T-helper 2 cell treated with Interferon-gamma antibody and Interleukin-4, amounts not matched to agents 5 μg/mL and 100 μg/mL, for 36 hours (primary cell): ENCODE data around the gene CARD6.
"Not testable (repeated sequence)": the region's sequence is repeated elsewhere in the genome, so short reads cannot be mapped to it uniquely, and the experiment has no call there.

ENCODE experiments used
- DNase-seq: peaks from one replicate; pipeline ENCODE4 v3.0.0; 2021; ENCODE audit warnings: low spot score
- H3K27ac Mint-ChIP-seq: one replicate; pipeline ENCODE4 v1.8.0; 2021; ENCODE audit warnings: mild to moderate bottlenecking, mixed read lengths
- H3K27me3 Mint-ChIP-seq: one replicate; pipeline ENCODE4 v1.8.0; 2021; ENCODE audit warnings: low read depth, mixed read lengths
- H3K36me3 Mint-ChIP-seq: one replicate; pipeline ENCODE4 v1.8.0; 2021; ENCODE audit warnings: low read depth, mixed read lengths
- H3K4me1 Mint-ChIP-seq: one replicate; pipeline ENCODE4 v1.8.0; 2021; ENCODE audit warnings: low read depth, mixed read lengths
- H3K4me3 Mint-ChIP-seq: one replicate; pipeline ENCODE4 v1.8.0; 2022; ENCODE audit warnings: mild to moderate bottlenecking, moderate library complexity, mixed read lengths
- H3K9me3 Mint-ChIP-seq: one replicate; pipeline ENCODE4 v1.8.0; 2021; ENCODE audit warnings: mixed read lengths

CARD6 gene, protein sequence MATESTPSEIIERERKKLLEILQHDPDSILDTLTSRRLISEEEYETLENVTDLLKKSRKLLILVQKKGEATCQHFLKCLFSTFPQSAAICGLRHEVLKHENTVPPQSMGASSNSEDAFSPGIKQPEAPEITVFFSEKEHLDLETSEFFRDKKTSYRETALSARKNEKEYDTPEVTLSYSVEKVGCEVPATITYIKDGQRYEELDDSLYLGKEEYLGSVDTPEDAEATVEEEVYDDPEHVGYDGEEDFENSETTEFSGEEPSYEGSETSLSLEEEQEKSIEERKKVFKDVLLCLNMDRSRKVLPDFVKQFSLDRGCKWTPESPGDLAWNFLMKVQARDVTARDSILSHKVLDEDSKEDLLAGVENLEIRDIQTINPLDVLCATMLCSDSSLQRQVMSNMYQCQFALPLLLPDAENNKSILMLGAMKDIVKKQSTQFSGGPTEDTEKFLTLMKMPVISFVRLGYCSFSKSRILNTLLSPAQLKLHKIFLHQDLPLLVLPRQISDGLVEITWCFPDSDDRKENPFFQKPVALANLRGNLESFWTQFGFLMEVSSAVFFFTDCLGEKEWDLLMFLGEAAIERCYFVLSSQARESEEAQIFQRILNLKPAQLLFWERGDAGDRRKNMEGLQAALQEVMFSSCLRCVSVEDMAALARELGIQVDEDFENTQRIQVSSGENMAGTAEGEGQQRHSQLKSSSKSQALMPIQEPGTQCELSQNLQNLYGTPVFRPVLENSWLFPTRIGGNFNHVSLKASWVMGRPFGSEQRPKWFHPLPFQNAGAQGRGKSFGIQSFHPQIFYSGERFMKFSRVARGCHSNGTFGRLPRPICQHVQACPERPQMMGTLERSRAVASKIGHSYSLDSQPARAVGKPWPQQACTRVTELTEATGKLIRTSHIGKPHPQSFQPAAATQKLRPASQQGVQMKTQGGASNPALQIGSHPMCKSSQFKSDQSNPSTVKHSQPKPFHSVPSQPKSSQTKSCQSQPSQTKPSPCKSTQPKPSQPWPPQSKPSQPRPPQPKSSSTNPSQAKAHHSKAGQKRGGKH

GRCh38 chr5:40841068-40841805 lies at the start of gene CARD6:
CARD6 (plus strand) TSS chr5:40841367; CDS start chr5:40841383, 16 bp downstream.
- Mint-ChIP-seq H3K4me1 (peaks cover 13% of the 10 kb centered on the region), H3K27ac (peak within 1 kb of the TSS; percentile 88), H3K4me3 (peak within 1 kb of the TSS; percentile 83), H3K36me3 (peaks cover 11% of the 10 kb centered on the region), H3K27me3 (peaks cover 13% of the 10 kb centered on the region), H3K9me3 (peaks cover 7% of the 10 kb centered on the region)
- DNase-seq: no peak

DNA sequence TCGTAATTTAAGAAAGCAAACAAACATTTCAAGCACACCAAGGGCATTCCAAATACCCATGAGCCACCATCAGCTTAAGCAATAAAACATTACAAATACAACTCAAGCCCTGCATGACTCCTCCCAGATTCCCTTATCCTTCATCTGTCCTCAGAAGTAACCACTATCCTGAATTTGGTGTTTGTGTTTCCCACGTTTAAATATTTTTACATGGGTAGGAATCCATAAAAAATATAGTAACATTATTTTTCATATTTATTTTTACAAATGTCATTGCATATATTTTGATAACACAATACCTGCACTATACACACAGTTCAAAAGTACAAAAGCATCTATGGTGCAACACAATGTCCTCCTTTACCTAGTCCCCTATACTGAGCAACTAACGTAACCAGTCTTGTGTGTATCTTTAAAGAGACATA lies 49.4 kb upstream of the CARD6 start:
- Mint-ChIP-seq H3K27ac (no peak overlapping the region), H3K27me3 (no peaks in the 10 kb centered on the region), H3K9me3 (peaks cover 11% of the 10 kb centered on the region), H3K36me3 (peaks cover 42% of the 10 kb centered on the region), H3K4me1 (peaks cover 29% of the 10 kb centered on the region), H3K4me3 (no peak overlapping the region)
- no peak for DNase-seq

- H3K4me1 Mint-ChIP-seq: peaks cover 34% of the 10 kb centered on the region
- not testable (repeated sequence) for H3K9me3 Mint-ChIP-seq, DNase-seq, H3K27me3 Mint-ChIP-seq, H3K27ac Mint-ChIP-seq, H3K4me3 Mint-ChIP-seq
- peaks cover 44% of the 10 kb centered on the region for H3K36me3 Mint-ChIP-seq
Observed at GRCh38 chr5:40792691-40793090, 48.5 kb upstream of the CARD6 start.

DNA sequence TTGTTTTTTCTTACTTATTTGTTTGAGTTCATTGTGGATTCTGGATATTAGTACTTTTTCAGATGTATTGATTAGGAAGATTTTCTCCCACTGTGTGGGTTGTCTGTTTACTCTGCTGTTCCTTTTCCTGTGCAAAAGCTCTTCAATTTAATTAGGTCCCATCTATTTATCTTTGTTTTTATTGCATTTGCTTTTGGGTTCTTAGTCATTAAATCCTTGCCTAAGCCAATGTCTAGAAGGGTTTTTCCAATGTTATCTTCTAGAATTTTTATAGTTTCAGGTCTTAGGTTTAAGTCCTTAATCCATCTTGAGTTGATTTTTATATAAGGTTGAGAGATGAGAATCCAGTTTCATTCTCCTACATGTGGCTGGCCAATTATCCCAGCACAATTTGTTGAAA lies 46.8 kb upstream of the CARD6 start:
- not testable (repeated sequence) for H3K27ac Mint-ChIP-seq, H3K9me3 Mint-ChIP-seq, DNase-seq, H3K4me3 Mint-ChIP-seq, H3K27me3 Mint-ChIP-seq
- H3K36me3 Mint-ChIP-seq: peaks cover 30% of the 10 kb centered on the region
- H3K4me1 Mint-ChIP-seq: peaks cover 38% of the 10 kb centered on the region

DNA sequence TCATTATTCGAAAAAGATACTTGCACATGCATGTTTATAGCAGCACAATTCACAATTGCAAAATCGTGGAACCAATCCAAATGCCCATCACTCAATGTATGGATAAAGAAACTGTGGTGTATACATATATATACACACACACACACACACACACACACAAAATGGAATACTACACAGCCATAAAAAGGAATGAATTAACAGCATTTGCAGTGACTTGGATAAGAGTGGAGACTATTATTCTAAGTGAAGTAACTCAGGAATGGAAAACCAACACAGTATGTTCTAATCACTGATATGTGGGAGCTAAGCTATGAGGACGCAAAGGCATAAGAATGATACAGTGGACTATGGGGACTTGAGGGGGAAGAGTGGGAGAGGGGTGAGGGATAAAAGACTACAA lies 46.3 kb upstream of the CARD6 start:
- not testable (repeated sequence) for DNase-seq, H3K27me3 Mint-ChIP-seq, H3K4me3 Mint-ChIP-seq, H3K9me3 Mint-ChIP-seq, H3K27ac Mint-ChIP-seq
- Mint-ChIP-seq H3K4me1 (peaks cover 38% of the 10 kb centered on the region), H3K36me3 (peaks cover 29% of the 10 kb centered on the region)

GRCh38 chr5:40796487-40796889 lies 44.7 kb upstream of the CARD6 start:
- Mint-ChIP-seq H3K27me3 (peaks cover 9% of the 10 kb centered on the region), H3K4me1 (peaks cover 36% of the 10 kb centered on the region), H3K27ac (no peak overlapping the region), H3K36me3 (peaks cover 29% of the 10 kb centered on the region), H3K9me3 (no peaks in the 10 kb centered on the region), H3K4me3 (peak overlapping the region; percentile 89)
- DNase-seq: no peak

- DNase-seq: peak; percentile 75
- H3K4me1 Mint-ChIP-seq: peaks cover 32% of the 10 kb centered on the region
- peaks cover 11% of the 10 kb centered on the region for H3K27me3 Mint-ChIP-seq
- peak overlapping the region; percentile 89 for H3K4me3 Mint-ChIP-seq
- peaks cover 29% of the 10 kb centered on the region for H3K36me3 Mint-ChIP-seq
- peak overlapping the region; percentile 89 for H3K27ac Mint-ChIP-seq
- H3K9me3 Mint-ChIP-seq: no peaks in the 10 kb centered on the region
Observed at GRCh38 chr5:40797273-40798011, 43.7 kb upstream of the CARD6 start.

DNA sequence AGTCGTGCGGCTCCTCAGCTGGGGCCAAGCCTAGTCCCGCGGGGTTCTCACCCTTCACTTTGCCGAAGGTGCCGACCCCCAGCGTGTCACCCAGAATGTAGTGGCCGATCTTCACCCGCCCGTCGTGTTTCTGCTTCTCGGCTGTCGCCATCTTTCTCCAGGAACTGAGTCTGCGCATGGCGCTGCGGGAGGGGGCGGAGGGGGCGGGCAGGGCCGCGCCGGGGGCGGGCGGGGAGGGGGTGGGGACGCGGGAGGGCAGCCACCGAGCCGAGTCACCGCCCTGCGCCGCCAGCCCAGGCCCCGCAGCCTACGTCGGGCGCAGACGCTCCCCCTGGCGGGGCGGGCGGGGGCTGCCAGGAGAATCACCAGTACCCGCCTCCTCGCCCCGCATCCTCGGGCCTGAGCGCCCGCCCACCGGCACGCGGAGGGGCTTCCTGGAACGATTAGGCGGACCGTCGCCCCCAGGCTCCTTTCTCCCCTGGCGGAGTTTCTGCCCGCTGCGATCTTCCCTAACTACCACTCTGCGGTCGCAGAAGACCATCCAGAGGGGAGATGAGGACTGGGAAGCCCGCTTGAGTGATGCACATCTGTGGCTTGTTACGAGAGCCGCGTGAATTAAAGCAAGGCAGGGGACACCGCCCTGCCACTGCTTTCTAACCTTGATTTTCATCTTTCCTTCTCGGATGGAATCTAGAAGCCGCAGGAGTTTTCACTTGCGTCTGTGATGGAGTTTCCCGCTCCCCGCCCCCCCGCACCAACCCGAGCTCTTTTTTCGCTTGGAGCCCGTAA lies 43.0 kb upstream of the CARD6 start, which contains the start of gene PRKAA1:
PRKAA1 (minus strand) TSS at position 363 of the 789 bp plus-strand sequence; CDS start at position 178, 185 bp downstream.
- H3K27ac Mint-ChIP-seq: peak within 1 kb of the TSS; percentile 89
- peaks cover 32% of the 10 kb centered on the region for H3K4me1 Mint-ChIP-seq
- peaks cover 11% of the 10 kb centered on the region for H3K27me3 Mint-ChIP-seq
- H3K36me3 Mint-ChIP-seq: peaks cover 28% of the 10 kb centered on the region
- peak; percentile 90 for DNase-seq
- H3K4me3 Mint-ChIP-seq: peak within 1 kb of the TSS; percentile 90
- H3K9me3 Mint-ChIP-seq: no peaks in the 10 kb centered on the region

DNA sequence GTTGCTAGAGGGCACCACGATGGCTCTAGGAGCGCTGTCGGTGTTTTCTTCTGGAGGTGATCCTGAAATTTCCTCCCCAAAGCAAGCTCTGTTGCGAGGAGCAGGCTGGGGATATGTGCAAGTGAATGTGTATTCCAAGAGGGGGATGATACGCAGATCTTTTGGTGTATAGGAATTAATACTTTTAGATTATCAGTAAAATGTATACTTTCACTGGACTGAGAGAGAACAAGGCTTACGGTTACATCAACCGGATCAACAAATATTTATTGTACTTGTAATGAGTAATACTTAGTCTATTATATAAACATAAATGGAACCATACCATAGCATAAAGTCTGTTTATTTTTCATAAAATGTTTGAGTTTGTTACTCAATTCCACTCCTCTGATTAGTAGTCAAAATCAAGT lies 42.4 kb upstream of the CARD6 start:
- Mint-ChIP-seq H3K27ac (peak overlapping the region; percentile 87), H3K27me3 (peaks cover 11% of the 10 kb centered on the region), H3K4me3 (peak overlapping the region; percentile 90), H3K4me1 (peaks cover 26% of the 10 kb centered on the region), H3K36me3 (peaks cover 27% of the 10 kb centered on the region), H3K9me3 (no peaks in the 10 kb centered on the region)
- no peak for DNase-seq

GRCh38 chr5:40799258-40799657 lies 41.9 kb upstream of the CARD6 start:
- Mint-ChIP-seq H3K9me3 (no peaks in the 10 kb centered on the region), H3K27ac (no peak overlapping the region), H3K4me3 (peak overlapping the region; percentile 20), H3K36me3 (peaks cover 23% of the 10 kb centered on the region), H3K4me1 (peaks cover 23% of the 10 kb centered on the region), H3K27me3 (peaks cover 11% of the 10 kb centered on the region)
- DNase-seq: no peak

DNA sequence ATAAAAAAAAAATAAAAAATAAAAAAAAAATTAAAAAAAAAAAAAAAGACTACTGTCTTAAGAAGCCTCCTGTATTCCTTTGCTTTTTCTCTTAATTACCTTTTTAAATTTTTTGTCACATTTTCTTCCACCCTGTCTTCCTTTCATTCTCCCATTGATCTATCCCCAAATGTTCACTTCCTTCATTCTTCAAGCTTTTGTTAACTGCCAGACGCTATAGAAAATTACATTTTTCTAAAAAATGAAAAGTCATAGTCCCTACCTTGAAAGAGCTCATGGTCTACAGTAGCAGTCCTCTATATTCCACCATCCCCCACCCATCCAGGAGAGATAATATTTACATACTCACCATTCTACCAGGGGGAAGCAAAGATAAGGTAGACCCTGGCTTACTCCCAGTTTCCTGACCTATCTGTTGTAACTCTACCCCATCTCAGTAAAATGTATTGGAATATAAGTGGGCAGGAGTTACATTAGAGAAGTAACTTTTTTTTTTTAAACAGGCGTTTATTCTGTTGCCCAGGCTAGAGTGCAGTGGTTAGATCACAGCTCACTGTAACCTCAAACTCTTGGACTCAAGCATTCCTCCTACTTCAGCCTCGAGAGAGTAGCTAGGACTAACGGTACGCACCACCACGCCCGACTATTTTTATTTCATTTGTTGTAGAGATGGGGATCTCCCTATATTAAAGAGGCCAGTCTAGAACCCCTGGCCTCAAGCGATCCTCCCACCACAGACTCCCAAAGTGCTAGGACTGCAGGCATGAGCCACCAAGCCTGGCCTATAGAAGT lies 39.2 kb upstream of the CARD6 start:
- Mint-ChIP-seq H3K27me3 (peaks cover 11% of the 10 kb centered on the region), H3K36me3 (peaks cover 4% of the 10 kb centered on the region), H3K27ac (no peak overlapping the region), H3K9me3 (no peaks in the 10 kb centered on the region), H3K4me3 (no peak overlapping the region), H3K4me1 (peaks cover 7% of the 10 kb centered on the region)
- no peak for DNase-seq

DNA sequence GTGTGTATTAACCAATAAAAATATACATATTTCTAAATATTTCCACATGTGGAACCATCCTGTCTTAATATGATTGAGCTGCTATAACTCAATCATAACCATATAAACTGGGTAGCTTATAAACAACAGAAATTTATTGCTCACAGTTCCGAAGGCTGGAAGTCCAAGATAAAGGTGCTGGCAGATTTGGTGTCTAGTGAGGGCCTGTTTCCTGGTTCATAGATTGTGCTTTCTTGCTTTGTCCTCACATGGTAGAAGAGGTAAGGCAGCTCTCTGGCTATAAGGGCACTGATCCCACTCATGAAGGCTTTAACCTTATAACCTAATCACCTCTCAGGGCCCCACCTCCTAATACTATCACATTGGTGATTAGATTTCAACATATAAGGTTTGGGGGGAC lies 29.0 kb upstream of the CARD6 start:
- no peak overlapping the region for H3K27ac Mint-ChIP-seq
- H3K9me3 Mint-ChIP-seq: no peaks in the 10 kb centered on the region
- DNase-seq: no peak
- no peaks in the 10 kb centered on the region for H3K27me3 Mint-ChIP-seq
- no peak overlapping the region for H3K4me3 Mint-ChIP-seq
- peaks cover 9% of the 10 kb centered on the region for H3K4me1 Mint-ChIP-seq
- no peaks in the 10 kb centered on the region for H3K36me3 Mint-ChIP-seq
